Right cardiac atrium (tissue), 5 donors: Measurements from ENCODE around the gene SDHA. TPM values are rescaled to one million over a fixed set of nuclear protein-coding genes. Genes with fewer than 3 reads are reported as not detected.
"Not testable (repeated sequence)": the region's sequence is repeated elsewhere in the genome, so short reads cannot be mapped to it uniquely, and the experiment has no call there.

Experiments
- ATAC-seq, 2 donors: fragments of 200-7000 bp; cut with Tn5 transposase; one replicate each; pipeline versions ENCODE4 v1.8.0 to v1.9.1; 2020; ENCODE audit warnings: moderate library complexity in 2 of 2, mild to moderate bottlenecking in 1 of 2
- DNase-seq, 3 donors: peaks; one replicate each; pipeline ENCODE4 v3.0.0-alpha.2; 2020
- H3K27ac ChIP-seq: one replicate; pipeline ENCODE4 v1.5.1; 2013; ENCODE audit warnings: mild to moderate bottlenecking, low read length, control low read depth, moderate library complexity
- H3K27me3 ChIP-seq: one replicate; pipeline ENCODE4 v1.6.1; 2013; ENCODE audit not compliant: control insufficient read depth, insufficient read depth
- H3K4me1 ChIP-seq: one replicate; pipeline ENCODE4 v1.6.1; 2013; ENCODE audit warnings: low read length; ENCODE audit not compliant: control insufficient read depth, insufficient read depth
- H3K4me3 ChIP-seq: one replicate; pipeline ENCODE4 v1.5.1; 2013; ENCODE audit warnings: low read length, control low read depth
- H3K9me3 ChIP-seq: one replicate; pipeline ENCODE4 v1.6.1; 2013; ENCODE audit warnings: low read length; ENCODE audit not compliant: control insufficient read depth
- WGBS: extraction: QIAGEN DNeasy Blood & Tissue Kit; methylation state at CpG from one replicate; pipeline ENCODE4 v1.1.7; 2013; 5-methylcytosine and 5-hydroxymethylcytosine counted together
- intact Hi-C, 4 donors: fragments of 100-400 bp; cut with DNase I; formaldehyde crosslinking; loops; one replicate each; pipeline versions ENCODE4 v1.11.0 to v1.14.0; 2022 to 2023
- polyA plus RNA-seq: library from polyadenylated mRNA; stranded (reverse); fragments of 200-250 nt; gene quantifications from one replicate; pipeline ENCODE4 v1.2.3, GENCODE V29; 2013
- total RNA-seq, 4 donors: library from RNA; stranded (reverse); fragmentation: NEBNext Ultra II Directional; extraction: Animal tissue kit (Norgen Biotek cat#: 25700); gene quantifications; one replicate each; pipeline ENCODE4 v1.2.1, GENCODE V29; 2021
- donor health status: healthy with polysubstance abuse.
- donor health status: DM: no; HTN: yes; CAD: no.
- donor health status: DM: no; HTN: no; CAD: no.
- donor health status: DM: no; HTN: yes; CAD: no; lungs with severe emphysema.
- donor health status: DM: yes; HTN: yes; CAD: no.

SDHA gene
- total and polyA plus RNA-seq, 5 donors = 370 to 605 (median 428) TPM

GRCh38 chr5:266311-267026 is 48.3 kb downstream of the SDHA start:
- H3K9me3 ChIP-seq, H3K27me3 ChIP-seq, H3K4me3 ChIP-seq, ATAC-seq, H3K4me1 ChIP-seq, intact Hi-C loops, H3K27ac ChIP-seq, DNase-seq: not testable (repeated sequence)
- WGBS = 94% methylated on average over 19 of the region's 19 CpGs

- 84% methylated on average over 1 of the region's 1 CpG for WGBS
- intact Hi-C loops = no loop called here
- no peak overlapping the region for H3K4me3 ChIP-seq
- no peaks in the 10 kb centered on the region for H3K9me3 ChIP-seq
- H3K27ac ChIP-seq = no peak overlapping the region
- H3K4me1 ChIP-seq = no peaks in the 10 kb centered on the region
- H3K27me3 ChIP-seq = no peaks in the 10 kb centered on the region
- no peak for DNase-seq
- no peak for ATAC-seq
These were observed 49.6 kb downstream of the SDHA start for GRCh38 chr5:267716-268115.

- ATAC-seq = no peak
- Histone ChIP-seq H3K27ac (no peak overlapping the region), H3K4me3 (no peak overlapping the region), H3K27me3 (no peaks in the 10 kb centered on the region), H3K9me3 (no peaks in the 10 kb centered on the region), H3K4me1 (no peaks in the 10 kb centered on the region)
- 58% methylated on average over 17 of the region's 17 CpGs for WGBS
- intact Hi-C loops = no loop called here
- DNase-seq = peak in 1 of 3 donors; percentile 63
These were observed 52.2 kb downstream of the SDHA start for GRCh38 chr5:270340-270739.

- H3K9me3 ChIP-seq, H3K27me3 ChIP-seq, DNase-seq, ATAC-seq, intact Hi-C loops, H3K4me1 ChIP-seq: not testable (repeated sequence)
- Histone ChIP-seq H3K4me3 (peak overlapping the region; percentile 95), H3K27ac (peak overlapping the region; percentile 66)
- WGBS = 1% methylated on average over 40 of the region's 41 CpGs
These were observed 53.7 kb downstream of the SDHA start for GRCh38 chr5:271828-272167.

GRCh38 chr5:273091-273490 is 55.0 kb downstream of the SDHA start:
- H3K4me3 ChIP-seq, DNase-seq, intact Hi-C loops, ATAC-seq, H3K9me3 ChIP-seq, H3K27ac ChIP-seq, H3K4me1 ChIP-seq, H3K27me3 ChIP-seq: not testable (repeated sequence)
- WGBS = 79% methylated on average over 9 of the region's 9 CpGs

GRCh38 chr5:273491-273890 is 55.4 kb downstream of the SDHA start:
- DNase-seq, intact Hi-C loops, ATAC-seq, H3K27ac ChIP-seq, H3K27me3 ChIP-seq, H3K9me3 ChIP-seq, H3K4me1 ChIP-seq, H3K4me3 ChIP-seq: not testable (repeated sequence)
- WGBS = 91% methylated on average over 7 of the region's 7 CpGs

- H3K27ac ChIP-seq, ATAC-seq, H3K4me1 ChIP-seq, DNase-seq, intact Hi-C loops, H3K4me3 ChIP-seq, H3K27me3 ChIP-seq, H3K9me3 ChIP-seq: not testable (repeated sequence)
- WGBS = 71% methylated on average over 7 of the region's 7 CpGs
These were observed 56.2 kb downstream of the SDHA start for GRCh38 chr5:274346-274745.

- H3K4me3 ChIP-seq = no peak overlapping the region
- intact Hi-C loops = no loop called here
- WGBS = 96% methylated on average over 9 of the region's 9 CpGs
- DNase-seq = peak in 1 of 3 donors; percentile 23
- no peaks in the 10 kb centered on the region for H3K9me3 ChIP-seq
- H3K27ac ChIP-seq = no peak overlapping the region
- ATAC-seq = no peak
- H3K27me3 ChIP-seq = no peaks in the 10 kb centered on the region
- no peaks in the 10 kb centered on the region for H3K4me1 ChIP-seq
These were observed 60.5 kb downstream of the SDHA start for GRCh38 chr5:278646-279045.

GRCh38 chr5:279051-279665 is 61.0 kb downstream of the SDHA start:
- 77% methylated on average over 14 of the region's 14 CpGs for WGBS
- H3K4me3 ChIP-seq, H3K9me3 ChIP-seq, intact Hi-C loops, H3K4me1 ChIP-seq, ATAC-seq, H3K27ac ChIP-seq, H3K27me3 ChIP-seq, DNase-seq: not testable (repeated sequence)

GRCh38 chr5:285991-286557 is 68.0 kb downstream of the SDHA start:
- Histone ChIP-seq H3K27me3 (no peaks in the 10 kb centered on the region), H3K4me3 (no peak overlapping the region), H3K9me3 (no peaks in the 10 kb centered on the region), H3K27ac (no peak overlapping the region), H3K4me1 (no peaks in the 10 kb centered on the region)
- ATAC-seq = no peak
- no peak for DNase-seq
- intact Hi-C loops = no loop called here
- WGBS = 92% methylated on average over 14 of the region's 14 CpGs

GRCh38 chr5:290200-290599 is 72.1 kb downstream of the SDHA start:
- 83% methylated on average over 13 of the region's 13 CpGs for WGBS
- H3K4me3 ChIP-seq, DNase-seq, H3K27me3 ChIP-seq, intact Hi-C loops, ATAC-seq, H3K27ac ChIP-seq, H3K9me3 ChIP-seq, H3K4me1 ChIP-seq: not testable (repeated sequence)
